Measurements from ENCODE around the gene MMP25.

DNA sequence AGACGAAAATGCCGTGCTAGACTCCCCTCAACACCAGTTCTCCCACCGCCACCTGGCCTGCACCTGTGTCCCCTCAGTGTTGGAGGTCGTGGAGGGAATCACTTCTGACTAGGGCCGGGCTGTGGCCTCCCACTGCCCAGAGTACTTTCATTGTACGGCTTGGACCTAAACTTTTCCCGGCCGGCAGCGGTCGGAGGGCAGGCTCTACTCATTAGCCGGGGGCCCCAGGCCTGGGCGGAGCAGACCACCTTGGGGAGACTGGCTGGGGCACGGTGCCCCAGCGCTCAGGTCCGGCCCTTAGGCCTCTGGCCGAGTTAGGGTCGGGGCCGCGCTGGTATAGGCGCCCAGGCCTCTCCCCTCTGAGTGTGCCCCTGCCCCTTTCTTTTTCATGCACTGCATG is 29.0 kb upstream of the MMP25 start:
- TF ChIP-seq, protein P1, sequence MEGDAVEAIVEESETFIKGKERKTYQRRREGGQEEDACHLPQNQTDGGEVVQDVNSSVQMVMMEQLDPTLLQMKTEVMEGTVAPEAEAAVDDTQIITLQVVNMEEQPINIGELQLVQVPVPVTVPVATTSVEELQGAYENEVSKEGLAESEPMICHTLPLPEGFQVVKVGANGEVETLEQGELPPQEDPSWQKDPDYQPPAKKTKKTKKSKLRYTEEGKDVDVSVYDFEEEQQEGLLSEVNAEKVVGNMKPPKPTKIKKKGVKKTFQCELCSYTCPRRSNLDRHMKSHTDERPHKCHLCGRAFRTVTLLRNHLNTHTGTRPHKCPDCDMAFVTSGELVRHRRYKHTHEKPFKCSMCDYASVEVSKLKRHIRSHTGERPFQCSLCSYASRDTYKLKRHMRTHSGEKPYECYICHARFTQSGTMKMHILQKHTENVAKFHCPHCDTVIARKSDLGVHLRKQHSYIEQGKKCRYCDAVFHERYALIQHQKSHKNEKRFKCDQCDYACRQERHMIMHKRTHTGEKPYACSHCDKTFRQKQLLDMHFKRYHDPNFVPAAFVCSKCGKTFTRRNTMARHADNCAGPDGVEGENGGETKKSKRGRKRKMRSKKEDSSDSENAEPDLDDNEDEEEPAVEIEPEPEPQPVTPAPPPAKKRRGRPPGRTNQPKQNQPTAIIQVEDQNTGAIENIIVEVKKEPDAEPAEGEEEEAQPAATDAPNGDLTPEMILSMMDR (IDR thresholded peaks at IDR 0.05; ENCODE audit: low read depth, low read length, poor library complexity, severe bottlenecking) = no peak
- TF ChIP-seq EZH2phosphoT487 (IDR thresholded peaks at IDR 0.05; ENCODE audit: borderline replicate concordance, low read length) = no peak

All from DOHH2 (cell line).